ENCODE measurements around the gene CAMTA1. TPM values are rescaled to one million over a fixed set of nuclear protein-coding genes. Genes with fewer than 3 reads are reported as not detected.

The CAMTA1 gene
- total RNA-seq, 4 donors from 2014 or later = 45.3 to 68.9 (median 62.0) TPM

GRCh38 chr1:6790146-6790545 lies 4.9 kb downstream of the CAMTA1 start:
- ATAC-seq (ENCODE audit: low FRiP score) = no peak
- TF ChIP-seq, protein P1, sequence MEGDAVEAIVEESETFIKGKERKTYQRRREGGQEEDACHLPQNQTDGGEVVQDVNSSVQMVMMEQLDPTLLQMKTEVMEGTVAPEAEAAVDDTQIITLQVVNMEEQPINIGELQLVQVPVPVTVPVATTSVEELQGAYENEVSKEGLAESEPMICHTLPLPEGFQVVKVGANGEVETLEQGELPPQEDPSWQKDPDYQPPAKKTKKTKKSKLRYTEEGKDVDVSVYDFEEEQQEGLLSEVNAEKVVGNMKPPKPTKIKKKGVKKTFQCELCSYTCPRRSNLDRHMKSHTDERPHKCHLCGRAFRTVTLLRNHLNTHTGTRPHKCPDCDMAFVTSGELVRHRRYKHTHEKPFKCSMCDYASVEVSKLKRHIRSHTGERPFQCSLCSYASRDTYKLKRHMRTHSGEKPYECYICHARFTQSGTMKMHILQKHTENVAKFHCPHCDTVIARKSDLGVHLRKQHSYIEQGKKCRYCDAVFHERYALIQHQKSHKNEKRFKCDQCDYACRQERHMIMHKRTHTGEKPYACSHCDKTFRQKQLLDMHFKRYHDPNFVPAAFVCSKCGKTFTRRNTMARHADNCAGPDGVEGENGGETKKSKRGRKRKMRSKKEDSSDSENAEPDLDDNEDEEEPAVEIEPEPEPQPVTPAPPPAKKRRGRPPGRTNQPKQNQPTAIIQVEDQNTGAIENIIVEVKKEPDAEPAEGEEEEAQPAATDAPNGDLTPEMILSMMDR (IDR thresholded peaks at IDR 0.05) = no peak
- DNase-seq (ENCODE audit: low spot score) = no peak

GRCh38 chr1:6794164-6794563 lies 8.9 kb downstream of the CAMTA1 start:
- DNase-seq (ENCODE audit: low spot score) (no peak), ATAC-seq (ENCODE audit: low FRiP score) (no peak)
- TF ChIP-seq, protein P1 (IDR thresholded peaks at IDR 0.05) = no peak

DNA sequence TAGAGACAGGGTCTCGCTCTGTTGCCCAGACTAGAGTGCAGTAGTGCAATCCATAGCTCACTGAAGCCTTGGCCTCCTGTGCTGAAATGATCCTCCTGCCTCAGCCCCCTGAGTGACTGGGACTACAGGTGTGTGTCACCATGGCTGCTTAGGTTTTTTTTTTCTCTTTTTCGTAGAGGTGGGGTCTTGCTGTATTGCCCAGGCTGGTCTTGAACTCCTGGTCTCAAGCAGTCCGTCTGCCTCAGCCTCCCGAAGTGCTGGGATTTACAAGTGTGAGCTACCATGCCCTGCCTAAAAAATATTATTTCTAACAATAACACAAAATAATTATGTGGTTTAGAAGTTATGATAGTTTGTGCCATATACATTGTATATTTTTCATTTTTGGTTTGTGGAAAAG lies 9.9 kb downstream of the CAMTA1 start:
- DNase-seq (ENCODE audit: low spot score) (no peak), ATAC-seq (ENCODE audit: low FRiP score) (no peak)
- TF ChIP-seq, protein P1 (IDR thresholded peaks at IDR 0.05) = no peak

DNA sequence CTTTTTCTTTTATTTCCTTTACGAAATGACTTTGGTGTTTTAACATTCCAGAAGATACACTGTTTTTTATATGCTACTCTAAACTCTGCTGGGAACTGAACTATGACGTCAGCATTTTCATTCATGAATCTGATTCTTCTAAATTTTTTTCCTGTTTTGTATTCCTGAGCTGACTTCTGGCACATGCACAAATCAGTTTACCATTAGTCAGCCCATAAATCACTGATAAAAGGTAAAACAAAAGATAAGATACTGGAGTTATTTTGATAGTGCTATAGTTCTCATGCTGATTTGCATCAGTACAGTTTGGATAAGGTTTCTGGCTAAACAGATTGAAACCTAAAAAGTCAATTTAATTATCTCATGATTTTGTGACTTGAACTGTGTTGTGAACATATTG lies 10.4 kb downstream of the CAMTA1 start:
- DNase-seq (ENCODE audit: low spot score) (no peak), ATAC-seq (ENCODE audit: low FRiP score) (peak; percentile 21)
- TF ChIP-seq, protein P1 (IDR thresholded peaks at IDR 0.05) = no peak

DNA sequence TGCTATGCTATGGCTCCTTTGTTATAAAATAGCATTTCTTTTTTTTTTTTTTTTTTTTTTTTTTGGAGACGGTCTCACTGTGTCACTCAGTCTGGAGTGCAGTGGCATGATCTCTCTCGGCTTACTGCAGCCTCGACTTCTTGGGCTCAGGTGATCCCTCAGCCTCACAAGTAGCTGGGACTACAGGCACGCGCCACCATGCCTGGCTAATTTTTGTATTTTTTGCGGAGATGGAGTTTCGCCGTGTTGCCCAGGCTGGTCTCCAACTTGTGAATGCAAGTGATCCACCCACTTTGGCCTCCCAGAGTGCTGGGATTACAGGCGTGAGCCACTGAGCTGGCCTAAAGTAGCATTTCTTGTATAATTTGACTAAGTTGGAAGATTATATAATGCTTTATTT lies 10.8 kb downstream of the CAMTA1 start:
- TF ChIP-seq, protein P1 (IDR thresholded peaks at IDR 0.05) = no peak
- ATAC-seq (ENCODE audit: low FRiP score) (no peak), DNase-seq (ENCODE audit: low spot score) (no peak)

GRCh38 chr1:6799499-6799898 lies 14.2 kb downstream of the CAMTA1 start:
- TF ChIP-seq, protein P1 (IDR thresholded peaks at IDR 0.05) = no peak
- ATAC-seq (ENCODE audit: low FRiP score) = no peak

DNA sequence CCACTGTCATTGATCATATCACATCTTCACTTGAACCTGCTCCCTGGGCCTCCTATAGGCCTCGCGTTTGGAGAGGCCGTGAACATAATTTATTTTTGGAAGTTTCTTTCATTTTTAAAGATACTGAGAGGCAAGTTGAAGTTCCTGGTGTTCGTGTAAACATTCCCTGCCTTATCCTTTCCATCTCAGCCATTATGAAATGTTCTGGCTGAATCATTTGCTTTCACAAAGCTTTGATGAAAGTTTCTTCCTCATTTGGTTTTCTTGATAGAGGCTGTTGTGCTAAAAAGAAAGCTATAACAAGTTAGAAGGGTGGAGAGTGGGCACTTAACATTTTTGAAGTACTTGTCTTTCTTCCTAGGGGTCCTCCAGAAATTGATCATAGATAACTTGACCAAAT lies 15.5 kb downstream of the CAMTA1 start:
- DNase-seq (ENCODE audit: low spot score) (no peak), ATAC-seq (ENCODE audit: low FRiP score) (peak; percentile 33)
- TF ChIP-seq, protein P1 (IDR thresholded peaks at IDR 0.05) = no peak

More at GRCh38 chr1:6799499-6799898, 14.2 kb downstream of the CAMTA1 start:
- no peak for DNase-seq (ENCODE audit: low spot score)

Data from omental fat pad (tissue), 4 donors.